NCI-H2227 treated with DMSO at 0.1 percent for 48 hours (cell line): ENCODE results near the gene EPHA8.

ENCODE experiments used
- DNase-seq: peaks from one replicate; lab custom pipeline; 2025; lab: John Stamatoyannopoulos, UW

EPHA8 gene

GRCh38 chr1:22619252-22619651, 56.0 kb downstream of the EPHA8 start:
- no peak for DNase-seq

- DNase-seq, result no peak
Observed at GRCh38 chr1:22619798-22620197, 56.5 kb downstream of the EPHA8 start.

GRCh38 chr1:22621761-22622160, 58.5 kb downstream of the EPHA8 start:
- no peak for DNase-seq

GRCh38 chr1:22625262-22625925, 62.1 kb downstream of the EPHA8 start:
- no peak for DNase-seq

- no peak for DNase-seq
Observed at GRCh38 chr1:22626237-22627157, 63.2 kb downstream of the EPHA8 start.

- no peak for DNase-seq
Observed at GRCh38 chr1:22627331-22627730, 64.0 kb downstream of the EPHA8 start.

GRCh38 chr1:22628698-22629444, 65.6 kb downstream of the EPHA8 start:
- DNase-seq, result no peak

GRCh38 chr1:22629886-22630285, 66.6 kb downstream of the EPHA8 start:
- DNase-seq, result no peak

GRCh38 chr1:22633697-22634463, 70.6 kb downstream of the EPHA8 start:
- DNase-seq, result no peak

- DNase-seq, result no peak
Observed at GRCh38 chr1:22635436-22635835, 72.1 kb downstream of the EPHA8 start.

GRCh38 chr1:22636353-22636752, 73.1 kb downstream of the EPHA8 start, which contains the start of gene C1QA:
Gene C1QA (plus strand): TSS chr1:22636628. CDS start chr1:22637617, 989 bp downstream.
- no peak for DNase-seq

- no peak for DNase-seq
Observed at GRCh38 chr1:22636927-22637326, 73.6 kb downstream of the EPHA8 start.

- no peak for DNase-seq
Observed at GRCh38 chr1:22637907-22638445, 74.7 kb downstream of the EPHA8 start.

GRCh38 chr1:22638476-22639234, 75.4 kb downstream of the EPHA8 start:
- no peak for DNase-seq

GRCh38 chr1:22639286-22639685, 76.0 kb downstream of the EPHA8 start:
- no peak for DNase-seq

- DNase-seq, result no peak
Observed at GRCh38 chr1:22641247-22641646, 78.0 kb downstream of the EPHA8 start.

GRCh38 chr1:22641906-22642636, 78.8 kb downstream of the EPHA8 start:
- DNase-seq, result peak; percentile 46

- no peak for DNase-seq
Observed at GRCh38 chr1:22643381-22643780, 80.1 kb downstream of the EPHA8 start, which contains the start of gene C1QC. Gene C1QC (plus strand): TSS chr1:22643633. CDS start chr1:22644024, 391 bp downstream.

GRCh38 chr1:22643928-22644327, 80.6 kb downstream of the EPHA8 start:
- DNase-seq, result no peak

- DNase-seq, result no peak
Observed at GRCh38 chr1:22645931-22646330, 82.6 kb downstream of the EPHA8 start.
